ENCODE results near the gene NAA16.

Gene NAA16

DNA sequence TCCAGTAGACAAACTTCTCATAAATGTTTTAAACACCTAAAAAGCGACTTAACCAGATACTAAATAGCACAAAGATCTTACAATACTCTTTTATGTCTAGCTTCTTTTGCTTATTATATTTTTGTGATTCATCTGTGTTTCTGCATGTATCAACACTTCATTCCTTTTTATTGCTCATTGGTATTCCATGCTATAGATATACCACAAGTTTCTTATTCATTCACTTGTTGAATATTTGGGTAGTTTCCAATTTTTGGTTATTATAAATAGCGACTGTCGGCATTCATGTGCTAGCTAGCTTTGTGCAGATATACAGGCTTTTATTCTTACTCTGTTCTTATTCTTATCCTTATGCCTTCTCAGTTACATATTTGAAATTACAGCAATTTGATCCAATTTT lies 96.3 kb downstream of the NAA16 start:
- WGBS (ENCODE audit: insufficient coverage, insufficient read length): no CpG with 5 or more reads among the region's 3 CpGs
- Histone ChIP-seq H3K9me3 (ENCODE audit: control insufficient read depth, insufficient read depth, low read length) (no peaks in the 10 kb centered on the region), H3K4me3 (ENCODE audit: low read length) (no peak overlapping the region), H3K36me3 (ENCODE audit: control insufficient read depth, insufficient read depth, low read length) (no peaks in the 10 kb centered on the region), H3K27me3 (ENCODE audit: control insufficient read depth, insufficient read depth, low read length) (no peaks in the 10 kb centered on the region), H3K27ac (ENCODE audit: low read length) (no peak overlapping the region), H3K4me1 (ENCODE audit: control insufficient read depth, insufficient read depth, low read length) (no peaks in the 10 kb centered on the region; the same call in 1 of the 2 replicates)
- no peak for DNase-seq (ENCODE audit: low read depth, low spot score)

DNA sequence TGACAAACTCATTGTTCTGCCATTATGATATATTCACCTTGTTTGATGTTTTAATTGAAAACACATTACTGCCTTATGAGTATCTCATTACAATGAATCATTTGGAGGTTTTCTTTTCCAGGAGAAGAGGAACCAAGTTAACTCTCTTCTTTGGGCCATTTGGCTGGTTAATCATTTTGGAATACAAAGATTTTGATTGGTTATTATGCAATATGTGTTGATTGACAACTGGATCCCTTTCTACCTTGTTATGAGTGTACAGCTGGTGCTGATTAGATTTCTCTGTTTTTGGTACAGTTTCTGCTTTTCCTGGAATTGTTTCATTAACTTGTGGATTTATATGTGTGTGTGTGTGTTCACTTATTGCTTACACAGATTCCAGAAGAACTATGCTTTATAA lies 97.1 kb downstream of the NAA16 start:
- Histone ChIP-seq H3K4me1 (ENCODE audit: control insufficient read depth, insufficient read depth, low read length) (no peaks in the 10 kb centered on the region; the same call in 1 of the 2 replicates), H3K27ac (ENCODE audit: low read length) (no peak overlapping the region), H3K4me3 (ENCODE audit: low read length) (no peak overlapping the region), H3K9me3 (ENCODE audit: control insufficient read depth, insufficient read depth, low read length) (no peaks in the 10 kb centered on the region), H3K36me3 (ENCODE audit: control insufficient read depth, insufficient read depth, low read length) (no peaks in the 10 kb centered on the region), H3K27me3 (ENCODE audit: control insufficient read depth, insufficient read depth, low read length) (no peaks in the 10 kb centered on the region)
- no peak for DNase-seq (ENCODE audit: low read depth, low spot score)

DNA sequence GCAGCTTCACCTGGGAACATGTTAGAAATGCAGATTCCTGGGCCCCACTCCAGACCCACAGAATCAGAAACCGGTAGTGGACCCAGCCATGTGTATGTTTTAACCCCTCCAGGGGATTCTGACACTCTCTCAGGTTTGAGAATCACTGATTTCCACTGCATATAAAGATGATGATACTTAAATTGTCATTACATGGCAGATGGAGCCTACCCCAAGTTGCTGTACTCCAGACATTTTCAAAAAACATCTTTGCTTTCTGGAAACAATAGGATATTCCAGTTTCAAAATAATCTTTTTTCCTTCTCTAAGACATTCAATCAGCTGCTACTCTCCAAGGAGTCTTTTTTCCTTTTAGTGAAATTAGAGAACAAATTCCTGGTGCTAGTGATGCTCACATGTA lies 97.7 kb downstream of the NAA16 start:
- H3K4me3 ChIP-seq (ENCODE audit: low read length): no peak overlapping the region

DNA sequence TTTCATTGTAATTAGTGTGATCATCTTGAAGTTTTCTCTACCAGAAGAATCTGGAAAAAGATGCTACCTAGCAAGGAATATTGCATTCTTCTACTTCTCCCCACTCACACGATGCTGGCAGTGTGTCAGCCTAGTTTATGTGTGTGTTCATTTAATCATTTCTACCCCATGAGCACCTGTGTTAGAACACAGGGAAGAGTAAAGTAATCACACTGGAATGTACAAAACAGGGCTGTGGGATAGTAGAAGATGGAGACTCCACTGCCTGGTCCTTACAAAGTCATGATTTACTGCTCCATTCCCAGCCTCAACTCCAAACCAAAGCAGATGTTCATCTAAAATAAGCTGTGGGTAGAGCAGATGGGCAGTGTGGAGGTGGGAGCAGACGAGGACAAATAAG lies 98.5 kb downstream of the NAA16 start:
- no peaks in the 10 kb centered on the region; the same call in 1 of the 2 replicates for H3K4me1 ChIP-seq (ENCODE audit: control insufficient read depth, insufficient read depth, low read length)
- no peaks in the 10 kb centered on the region for H3K27me3 ChIP-seq (ENCODE audit: control insufficient read depth, insufficient read depth, low read length)
- no peaks in the 10 kb centered on the region for H3K36me3 ChIP-seq (ENCODE audit: control insufficient read depth, insufficient read depth, low read length)
- no peaks in the 10 kb centered on the region for H3K9me3 ChIP-seq (ENCODE audit: control insufficient read depth, insufficient read depth, low read length)
- H3K27ac ChIP-seq (ENCODE audit: low read length): no peak overlapping the region
- no peak overlapping the region for H3K4me3 ChIP-seq (ENCODE audit: low read length)
- no peak for DNase-seq (ENCODE audit: low read depth, low spot score)
- WGBS (ENCODE audit: insufficient coverage, insufficient read length): no CpG with 5 or more reads among the region's 2 CpGs

More for the DNA sequence above, 97.7 kb downstream of the NAA16 start:
- WGBS (ENCODE audit: insufficient coverage, insufficient read length): no CpG with 5 or more reads among the region's 1 CpG
- no peaks in the 10 kb centered on the region for H3K9me3 ChIP-seq (ENCODE audit: control insufficient read depth, insufficient read depth, low read length)
- no peaks in the 10 kb centered on the region; the same call in 1 of the 2 replicates for H3K4me1 ChIP-seq (ENCODE audit: control insufficient read depth, insufficient read depth, low read length)
- H3K27me3 ChIP-seq (ENCODE audit: control insufficient read depth, insufficient read depth, low read length): no peaks in the 10 kb centered on the region
- DNase-seq (ENCODE audit: low read depth, low spot score): no peak
- H3K27ac ChIP-seq (ENCODE audit: low read length): no peak overlapping the region
- no peaks in the 10 kb centered on the region for H3K36me3 ChIP-seq (ENCODE audit: control insufficient read depth, insufficient read depth, low read length)

DNA sequence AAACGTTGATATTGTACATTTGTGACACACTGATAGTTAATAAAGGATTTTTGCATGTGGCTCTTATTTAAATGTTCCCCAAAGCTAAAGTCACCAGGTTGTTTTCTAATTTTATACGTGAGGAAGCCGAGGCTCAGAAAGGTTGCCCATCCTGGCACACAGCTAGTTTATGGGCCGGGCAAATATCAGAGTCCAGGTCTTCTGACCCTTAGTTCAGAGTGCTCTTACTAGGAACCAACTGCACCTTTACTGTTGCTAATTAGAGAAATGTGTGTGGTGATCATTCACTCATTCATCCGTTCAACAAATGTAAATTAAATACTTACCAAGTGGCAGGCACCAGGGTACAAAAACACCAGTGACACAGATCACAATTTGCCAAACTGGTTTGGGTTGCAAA lies 100.0 kb downstream of the NAA16 start:
- no CpG with 5 or more reads among the region's 5 CpGs for WGBS (ENCODE audit: insufficient coverage, insufficient read length)
- Histone ChIP-seq H3K4me3 (ENCODE audit: low read length) (no peak overlapping the region), H3K9me3 (ENCODE audit: control insufficient read depth, insufficient read depth, low read length) (no peaks in the 10 kb centered on the region)

DNA sequence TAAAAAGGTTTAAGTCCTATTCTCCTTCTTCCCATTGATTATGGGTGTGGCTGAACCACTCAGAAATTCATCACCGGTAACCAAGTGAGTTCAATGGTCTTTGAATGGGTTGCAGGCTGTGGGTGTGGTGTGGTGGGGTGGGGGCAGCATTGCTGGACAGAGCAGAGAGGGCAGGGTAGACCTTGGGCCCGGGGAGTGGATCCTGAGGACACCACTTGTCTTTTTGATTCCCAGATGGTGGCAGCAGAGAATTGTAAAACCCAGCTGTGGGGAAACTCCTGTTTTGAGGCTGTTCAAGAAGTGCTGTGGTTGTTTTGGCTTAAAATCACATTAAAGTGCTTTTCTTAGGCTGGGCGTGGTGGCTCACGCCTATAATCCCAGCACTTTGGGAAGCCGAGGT lies 100.5 kb downstream of the NAA16 start:
- Histone ChIP-seq H3K36me3 (ENCODE audit: control insufficient read depth, insufficient read depth, low read length) (no peaks in the 10 kb centered on the region), H3K4me1 (ENCODE audit: control insufficient read depth, insufficient read depth, low read length) (no peaks in the 10 kb centered on the region), H3K27me3 (ENCODE audit: control insufficient read depth, insufficient read depth, low read length) (no peaks in the 10 kb centered on the region), H3K4me3 (ENCODE audit: low read length) (no peak overlapping the region), H3K9me3 (ENCODE audit: control insufficient read depth, insufficient read depth, low read length) (no peaks in the 10 kb centered on the region), H3K27ac (ENCODE audit: low read length) (no peak overlapping the region)
- WGBS (ENCODE audit: insufficient coverage, insufficient read length): no CpG with 5 or more reads among the region's 5 CpGs
- no peak for DNase-seq (ENCODE audit: low read depth, low spot score)

More for the DNA sequence above, 100.0 kb downstream of the NAA16 start:
- Histone ChIP-seq H3K4me1 (ENCODE audit: control insufficient read depth, insufficient read depth, low read length) (no peaks in the 10 kb centered on the region), H3K27me3 (ENCODE audit: control insufficient read depth, insufficient read depth, low read length) (no peaks in the 10 kb centered on the region), H3K36me3 (ENCODE audit: control insufficient read depth, insufficient read depth, low read length) (no peaks in the 10 kb centered on the region), H3K27ac (ENCODE audit: low read length) (no peak overlapping the region)
- DNase-seq (ENCODE audit: low read depth, low spot score): no peak

DNA sequence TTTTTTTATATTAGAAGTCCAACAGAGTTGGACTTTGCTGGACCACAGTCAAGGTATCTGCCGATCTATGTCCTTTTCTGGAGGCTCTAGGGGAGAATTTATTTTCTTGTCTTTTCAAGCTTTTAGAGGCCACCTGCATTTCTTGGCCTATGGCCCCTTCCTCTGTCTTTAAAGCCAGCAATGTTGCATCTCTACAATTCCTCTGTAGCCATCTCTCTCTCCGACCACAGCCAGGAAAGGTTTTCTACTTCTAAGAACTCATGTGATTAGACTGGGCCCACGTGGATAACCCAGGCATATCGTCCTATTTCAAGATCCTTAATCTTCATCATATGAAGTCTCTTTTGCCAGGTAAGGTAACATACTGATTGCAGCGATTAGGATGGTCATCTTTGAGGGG lies 102.8 kb downstream of the NAA16 start:
- WGBS (ENCODE audit: insufficient coverage, insufficient read length): no CpG with 5 or more reads among the region's 5 CpGs
- H3K27ac ChIP-seq (ENCODE audit: low read length): no peak overlapping the region
- no peaks in the 10 kb centered on the region for H3K36me3 ChIP-seq (ENCODE audit: control insufficient read depth, insufficient read depth, low read length)
- no peak overlapping the region for H3K4me3 ChIP-seq (ENCODE audit: low read length)
- DNase-seq (ENCODE audit: low read depth, low spot score): no peak
- no peaks in the 10 kb centered on the region for H3K27me3 ChIP-seq (ENCODE audit: control insufficient read depth, insufficient read depth, low read length)
- H3K9me3 ChIP-seq (ENCODE audit: control insufficient read depth, insufficient read depth, low read length): no peaks in the 10 kb centered on the region
- H3K4me1 ChIP-seq (ENCODE audit: control insufficient read depth, insufficient read depth, low read length): no peaks in the 10 kb centered on the region

DNA sequence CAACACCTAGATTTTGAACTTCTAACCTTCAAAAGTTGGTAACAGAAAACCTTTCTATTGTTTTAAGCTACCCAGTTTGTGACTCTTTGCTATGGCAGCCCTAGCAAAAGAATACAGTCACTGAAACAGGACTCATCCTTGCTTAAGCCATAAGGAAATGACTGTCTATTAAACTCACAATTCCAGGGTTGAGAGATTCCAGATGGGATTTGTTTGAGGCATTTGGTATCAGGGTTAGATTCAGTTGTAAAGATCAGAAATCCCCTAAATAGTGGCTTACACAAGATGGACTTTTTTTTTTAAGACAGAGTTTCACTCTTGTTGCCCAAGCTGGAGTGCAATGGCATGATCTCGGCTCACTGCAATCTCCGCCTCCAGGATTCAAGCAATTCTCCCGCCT lies 105.2 kb downstream of the NAA16 start:
- Histone ChIP-seq H3K27me3 (ENCODE audit: control insufficient read depth, insufficient read depth, low read length) (no peaks in the 10 kb centered on the region), H3K27ac (ENCODE audit: low read length) (no peak overlapping the region), H3K4me3 (ENCODE audit: low read length) (no peak overlapping the region), H3K4me1 (ENCODE audit: control insufficient read depth, insufficient read depth, low read length) (no peaks in the 10 kb centered on the region), H3K9me3 (ENCODE audit: control insufficient read depth, insufficient read depth, low read length) (no peaks in the 10 kb centered on the region), H3K36me3 (ENCODE audit: control insufficient read depth, insufficient read depth, low read length) (no peaks in the 10 kb centered on the region)
- WGBS (ENCODE audit: insufficient coverage, insufficient read length): no CpG with 5 or more reads among the region's 3 CpGs
- DNase-seq (ENCODE audit: low read depth, low spot score): no peak

DNA sequence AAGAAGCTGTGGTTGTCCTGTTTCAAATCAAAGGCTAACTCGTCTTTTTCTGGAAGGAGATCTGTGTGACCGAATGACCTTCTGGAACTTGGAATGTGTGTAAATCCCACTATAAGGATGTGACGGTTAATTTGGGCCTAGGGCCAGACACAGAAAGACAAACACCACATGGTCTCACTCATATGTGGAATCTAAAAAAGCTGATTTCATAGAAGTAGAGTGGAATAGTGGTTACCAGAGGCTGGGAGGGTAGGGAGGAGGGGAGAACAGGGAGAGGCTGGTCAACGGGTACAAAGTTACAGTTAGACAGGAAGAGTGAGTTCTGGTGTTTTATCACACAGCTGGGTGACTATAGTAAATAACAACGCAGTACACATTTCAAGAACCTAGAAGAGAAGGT lies 107.0 kb downstream of the NAA16 start:
- no peaks in the 10 kb centered on the region for H3K9me3 ChIP-seq (ENCODE audit: control insufficient read depth, insufficient read depth, low read length)
- no peak overlapping the region for H3K4me3 ChIP-seq (ENCODE audit: low read length)
- WGBS (ENCODE audit: insufficient coverage, insufficient read length): no CpG with 5 or more reads among the region's 5 CpGs
- no peaks in the 10 kb centered on the region for H3K27me3 ChIP-seq (ENCODE audit: control insufficient read depth, insufficient read depth, low read length)
- no peak overlapping the region for H3K27ac ChIP-seq (ENCODE audit: low read length)
- no peak for DNase-seq (ENCODE audit: low read depth, low spot score)
- no peaks in the 10 kb centered on the region for H3K4me1 ChIP-seq (ENCODE audit: control insufficient read depth, insufficient read depth, low read length)
- H3K36me3 ChIP-seq (ENCODE audit: control insufficient read depth, insufficient read depth, low read length): no peaks in the 10 kb centered on the region

DNA sequence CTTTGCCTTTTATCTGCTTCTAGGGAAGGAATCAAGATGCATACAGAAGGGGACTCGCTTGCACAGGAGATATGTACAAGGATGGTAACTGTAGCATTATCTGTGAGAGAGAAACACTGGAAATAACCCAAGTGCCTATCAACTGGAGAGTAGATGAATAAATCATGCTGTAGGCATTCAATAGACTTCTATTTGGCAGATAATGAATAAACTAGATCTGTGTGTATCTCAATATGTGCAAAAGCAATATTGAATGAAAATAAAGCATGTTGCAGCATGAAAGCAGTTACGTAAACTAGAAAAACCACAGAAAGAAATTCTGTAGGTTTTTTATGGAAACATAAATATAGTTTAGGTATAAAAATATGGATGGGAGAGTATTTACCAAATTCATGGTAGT lies 107.7 kb downstream of the NAA16 start:
- H3K9me3 ChIP-seq (ENCODE audit: control insufficient read depth, insufficient read depth, low read length): no peaks in the 10 kb centered on the region
- H3K4me3 ChIP-seq (ENCODE audit: low read length): no peak overlapping the region
- no peaks in the 10 kb centered on the region for H3K4me1 ChIP-seq (ENCODE audit: control insufficient read depth, insufficient read depth, low read length)
- H3K27me3 ChIP-seq (ENCODE audit: control insufficient read depth, insufficient read depth, low read length): no peaks in the 10 kb centered on the region
- DNase-seq (ENCODE audit: low read depth, low spot score): no peak
- no peaks in the 10 kb centered on the region for H3K36me3 ChIP-seq (ENCODE audit: control insufficient read depth, insufficient read depth, low read length)
- H3K27ac ChIP-seq (ENCODE audit: low read length): no peak overlapping the region
- WGBS (ENCODE audit: insufficient coverage, insufficient read length): no CpG with 5 or more reads among the region's 2 CpGs

DNA sequence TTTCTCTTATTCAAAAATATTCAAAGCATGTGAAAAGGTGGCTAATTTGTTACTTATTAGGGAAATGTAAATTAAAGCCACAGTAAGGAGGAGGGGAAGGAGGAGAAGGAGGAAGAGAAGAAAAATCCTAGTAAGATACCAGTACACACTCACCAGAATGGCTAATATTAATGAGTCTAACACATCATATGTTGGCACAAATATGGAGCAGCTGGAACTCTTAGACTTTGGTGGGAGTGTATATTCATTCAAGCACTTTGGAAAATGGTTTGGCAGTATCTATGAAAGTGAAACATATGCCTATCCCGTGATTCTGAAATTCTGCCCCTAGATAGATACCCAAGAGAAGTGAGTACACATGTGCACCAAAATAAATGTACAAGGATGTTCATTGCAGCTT lies 108.1 kb downstream of the NAA16 start:
- H3K9me3 ChIP-seq (ENCODE audit: control insufficient read depth, insufficient read depth, low read length): no peaks in the 10 kb centered on the region
- H3K4me1 ChIP-seq (ENCODE audit: control insufficient read depth, insufficient read depth, low read length): no peaks in the 10 kb centered on the region
- no peaks in the 10 kb centered on the region for H3K36me3 ChIP-seq (ENCODE audit: control insufficient read depth, insufficient read depth, low read length)
- H3K4me3 ChIP-seq (ENCODE audit: low read length): no peak overlapping the region
- DNase-seq (ENCODE audit: low read depth, low spot score): no peak
- H3K27me3 ChIP-seq (ENCODE audit: control insufficient read depth, insufficient read depth, low read length): no peaks in the 10 kb centered on the region
- WGBS (ENCODE audit: insufficient coverage, insufficient read length): no CpG with 5 or more reads among the region's 1 CpG
- no peak overlapping the region for H3K27ac ChIP-seq (ENCODE audit: low read length)

Measured in iPS DF 6.9 (cell line).